ENCODE results near the gene FAM149B1. TPM values are rescaled to one million over a fixed set of nuclear protein-coding genes. Genes with fewer than 3 reads are reported as not detected.

FAM149B1 gene
- total RNA-seq, 1 experiment from 2014 or later, result 12.4 TPM

GRCh38 chr10:73206385-73206784, 38.5 kb downstream of the FAM149B1 start:
- no peaks in the 10 kb centered on the region for H3K4me1 ChIP-seq
- H3K27me3 ChIP-seq, result no peaks in the 10 kb centered on the region
- no peaks in the 10 kb centered on the region for H3K36me3 ChIP-seq
- no peak overlapping the region for H3K27ac ChIP-seq
- no peak overlapping the region for H3K4me3 ChIP-seq
- DNase-seq, result no peak
- H3K9me3 ChIP-seq (replicated peaks), result 0 out of 2 replicates have a peak, but pooled peaks cover 3% of the 10 kb centered on the region

GRCh38 chr10:73207883-73208282, 40.0 kb downstream of the FAM149B1 start:
- Histone ChIP-seq H3K27ac (no peak overlapping the region), H3K4me1 (no peaks in the 10 kb centered on the region), H3K9me3 (replicated peaks) (0 out of 2 replicates have a peak, but pooled peaks cover 3% of the 10 kb centered on the region), H3K4me3 (no peak overlapping the region), H3K27me3 (no peaks in the 10 kb centered on the region), H3K36me3 (no peaks in the 10 kb centered on the region)
- no peak for DNase-seq

- H3K27ac ChIP-seq, result no peak overlapping the region
- H3K27me3 ChIP-seq, result no peaks in the 10 kb centered on the region
- H3K9me3 ChIP-seq (replicated peaks), result 0 out of 2 replicates have a peak, but pooled peaks cover 3% of the 10 kb centered on the region
- no peaks in the 10 kb centered on the region for H3K4me1 ChIP-seq
- no peaks in the 10 kb centered on the region for H3K36me3 ChIP-seq
- H3K4me3 ChIP-seq, result no peak overlapping the region
- no peak for DNase-seq
Observed at GRCh38 chr10:73209705-73210104, 41.8 kb downstream of the FAM149B1 start.

GRCh38 chr10:73210395-73211105, 42.6 kb downstream of the FAM149B1 start:
- Histone ChIP-seq H3K4me1 (no peaks in the 10 kb centered on the region), H3K9me3 (replicated peaks) (no peaks in the 10 kb centered on the region), H3K27me3 (no peaks in the 10 kb centered on the region), H3K36me3 (no peaks in the 10 kb centered on the region), H3K27ac (no peak overlapping the region), H3K4me3 (no peak overlapping the region)
- DNase-seq, result no peak

GRCh38 chr10:73211106-73211811, 43.3 kb downstream of the FAM149B1 start:
- no peaks in the 10 kb centered on the region for H3K27me3 ChIP-seq
- H3K9me3 ChIP-seq (replicated peaks), result 0 out of 2 replicates have a peak, but pooled peaks cover 3% of the 10 kb centered on the region
- no peak overlapping the region for H3K4me3 ChIP-seq
- DNase-seq, result no peak
- H3K27ac ChIP-seq, result no peak overlapping the region
- H3K4me1 ChIP-seq, result no peaks in the 10 kb centered on the region
- no peaks in the 10 kb centered on the region for H3K36me3 ChIP-seq

- Histone ChIP-seq H3K36me3 (no peaks in the 10 kb centered on the region), H3K4me3 (no peak overlapping the region), H3K4me1 (no peaks in the 10 kb centered on the region), H3K27ac (no peak overlapping the region), H3K27me3 (no peaks in the 10 kb centered on the region), H3K9me3 (replicated peaks) (0 out of 2 replicates have a peak, but pooled peaks cover 3% of the 10 kb centered on the region)
- DNase-seq, result no peak
Observed at GRCh38 chr10:73215749-73216148, 47.8 kb downstream of the FAM149B1 start.

- Histone ChIP-seq H3K36me3 (no peaks in the 10 kb centered on the region), H3K27me3 (no peaks in the 10 kb centered on the region), H3K9me3 (replicated peaks) (0 out of 2 replicates have a peak, but pooled peaks cover 3% of the 10 kb centered on the region), H3K4me1 (no peaks in the 10 kb centered on the region), H3K4me3 (no peak overlapping the region), H3K27ac (no peak overlapping the region)
- no peak for DNase-seq
Observed at GRCh38 chr10:73217628-73218027, 49.7 kb downstream of the FAM149B1 start.

- H3K4me3 ChIP-seq, result no peak overlapping the region
- H3K4me1 ChIP-seq, result no peaks in the 10 kb centered on the region
- no peak overlapping the region for H3K27ac ChIP-seq
- H3K36me3 ChIP-seq, result no peaks in the 10 kb centered on the region
- DNase-seq, result peak in 1 of 2 experiments; percentile 51
- no peaks in the 10 kb centered on the region for H3K27me3 ChIP-seq
- H3K9me3 ChIP-seq (replicated peaks), result 0 out of 2 replicates have a peak, but pooled peaks cover 3% of the 10 kb centered on the region
Observed at GRCh38 chr10:73218431-73219191, 50.7 kb downstream of the FAM149B1 start.

GRCh38 chr10:73219384-73219783, 51.5 kb downstream of the FAM149B1 start:
- H3K27ac ChIP-seq, result no peak overlapping the region
- 0 out of 2 replicates have a peak, but pooled peaks cover 3% of the 10 kb centered on the region for H3K9me3 ChIP-seq (replicated peaks)
- DNase-seq, result no peak
- H3K4me3 ChIP-seq, result no peak overlapping the region
- H3K27me3 ChIP-seq, result no peaks in the 10 kb centered on the region
- no peaks in the 10 kb centered on the region for H3K4me1 ChIP-seq
- no peaks in the 10 kb centered on the region for H3K36me3 ChIP-seq

GRCh38 chr10:73220989-73221388, 53.1 kb downstream of the FAM149B1 start:
- Histone ChIP-seq H3K27me3 (no peaks in the 10 kb centered on the region), H3K9me3 (replicated peaks) (peaks cover 2% of the 10 kb centered on the region; the same call in 1 of the 2 replicates), H3K36me3 (no peaks in the 10 kb centered on the region), H3K4me1 (no peaks in the 10 kb centered on the region), H3K4me3 (no peak overlapping the region), H3K27ac (no peak overlapping the region)
- DNase-seq, result no peak

GRCh38 chr10:73225518-73225917, 57.6 kb downstream of the FAM149B1 start:
- Histone ChIP-seq H3K27me3 (no peaks in the 10 kb centered on the region), H3K4me3 (no peak overlapping the region)
- DNase-seq, result no peak

GRCh38 chr10:73226663-73227062, 58.7 kb downstream of the FAM149B1 start:
- H3K27me3 ChIP-seq, result no peaks in the 10 kb centered on the region
- H3K4me1 ChIP-seq, result no peaks in the 10 kb centered on the region
- no peak overlapping the region for H3K4me3 ChIP-seq
- DNase-seq, result no peak
- no peaks in the 10 kb centered on the region; the same call in 1 of the 2 replicates for H3K36me3 ChIP-seq
- no peaks in the 10 kb centered on the region; the same call in 1 of the 2 replicates for H3K9me3 ChIP-seq (replicated peaks)
- no peak overlapping the region for H3K27ac ChIP-seq

More at GRCh38 chr10:73225518-73225917, 57.6 kb downstream of the FAM149B1 start:
- H3K4me1 ChIP-seq, result no peaks in the 10 kb centered on the region
- no peak overlapping the region for H3K27ac ChIP-seq
- H3K36me3 ChIP-seq, result no peaks in the 10 kb centered on the region; the same call in 1 of the 2 replicates
- no peaks in the 10 kb centered on the region; the same call in 1 of the 2 replicates for H3K9me3 ChIP-seq (replicated peaks)

GRCh38 chr10:73228247-73228646, 60.3 kb downstream of the FAM149B1 start:
- no peak overlapping the region for H3K4me3 ChIP-seq
- no peaks in the 10 kb centered on the region for H3K27me3 ChIP-seq
- H3K27ac ChIP-seq, result no peak overlapping the region
- H3K4me1 ChIP-seq, result no peaks in the 10 kb centered on the region
- peaks cover 3% of the 10 kb centered on the region for H3K36me3 ChIP-seq
- no peaks in the 10 kb centered on the region; the same call in 1 of the 2 replicates for H3K9me3 ChIP-seq (replicated peaks)
- no peak for DNase-seq

- Histone ChIP-seq H3K27ac (no peak overlapping the region), H3K36me3 (peaks cover 16% of the 10 kb centered on the region), H3K4me3 (no peak overlapping the region), H3K27me3 (no peaks in the 10 kb centered on the region), H3K4me1 (no peaks in the 10 kb centered on the region), H3K9me3 (replicated peaks) (no peaks in the 10 kb centered on the region; the same call in 1 of the 2 replicates)
- DNase-seq, result no peak
Observed at GRCh38 chr10:73229567-73229966, 61.6 kb downstream of the FAM149B1 start.

Measured in SJCRH30 (cell line).